Liver (tissue), 3 donors: ENCODE measurements around the gene MBP.
"Not testable (repeated sequence)": the region's sequence is repeated elsewhere in the genome, so short reads cannot be mapped to it uniquely, and the experiment has no call there.

ENCODE experiments used
- ATF3 ChIP-seq: IDR thresholded peaks from 2 replicates; pipeline ENCODE4 v1.6.1; 2016; ENCODE audit warnings: antibody characterized with exemption
- CTCF ChIP-seq: fragments of 150-350 bp; IDR thresholded peaks from 2 replicates; pipeline ENCODE4 v1.5.1; 2017; ENCODE audit warnings: improper control_type of control experiment, low read depth, low read length; ENCODE audit not compliant: missing input control
- EGR1 ChIP-seq, 2 donors: IDR thresholded peaks; 2 replicates each; pipeline ENCODE4 v1.6.1; 2016 to 2018; ENCODE audit warnings: antibody characterized with exemption in 2 of 2, low read depth in 2 of 2
- FOXA2 ChIP-seq: IDR thresholded peaks from 2 replicates; pipeline ENCODE4 v1.6.1; 2016; ENCODE audit warnings: antibody characterized with exemption
- GABPA ChIP-seq, 2 donors: IDR thresholded peaks in 1 of 2; conservative IDR thresholded peaks in 1 of 2; 2 replicates each; pipeline ENCODE4 v1.6.1; 2016; ENCODE audit warnings: antibody characterized with exemption in 2 of 2, mild to moderate bottlenecking in 1 of 2, moderate library complexity in 1 of 2
- HNF4A ChIP-seq, 2 donors: conservative IDR thresholded peaks; 2 replicates each; pipeline ENCODE4 v1.6.1; 2016; ENCODE audit warnings: antibody characterized with exemption in 2 of 2, mild to moderate bottlenecking in 2 of 2
- JUND ChIP-seq, 2 donors: IDR thresholded peaks; 2 replicates each; pipeline ENCODE4 v1.6.1; 2016; ENCODE audit warnings: antibody characterized with exemption in 2 of 2
- MAX ChIP-seq: IDR thresholded peaks from 2 replicates; pipeline ENCODE4 v1.6.1; 2016; ENCODE audit warnings: antibody characterized with exemption
- RAD21 ChIP-seq, 2 donors: IDR thresholded peaks; 2 replicates each; pipeline ENCODE4 v1.6.1; 2016; ENCODE audit warnings: antibody characterized with exemption in 2 of 2, mild to moderate bottlenecking in 2 of 2
- REST ChIP-seq: IDR thresholded peaks from 2 replicates; pipeline ENCODE4 v1.6.1; 2016; ENCODE audit warnings: antibody characterized with exemption, mild to moderate bottlenecking
- RXRA ChIP-seq, 2 donors: IDR thresholded peaks; 2 replicates each; pipeline ENCODE4 v1.6.1; 2017 to 2018; ENCODE audit warnings: antibody characterized with exemption in 2 of 2, mild to moderate bottlenecking in 1 of 2
- TAF1 ChIP-seq: conservative IDR thresholded peaks from 2 replicates; pipeline ENCODE4 v1.6.1; 2016; ENCODE audit warnings: antibody characterized with exemption, mild to moderate bottlenecking
- YY1 ChIP-seq: IDR thresholded peaks from 2 replicates; pipeline ENCODE4 v1.6.1; 2016; ENCODE audit warnings: antibody characterized with exemption, mild to moderate bottlenecking
- ZBTB33 ChIP-seq: IDR thresholded peaks from 2 replicates; pipeline ENCODE4 v1.6.1; 2016; ENCODE audit warnings: antibody characterized with exemption
- donor health status: healthy.
- donor health status: healthy.

GRCh38 chr18:77021478-77021877 lies 111.1 kb downstream of the MBP start:
- not testable (repeated sequence) for TF ChIP-seq RXRA (IDR thresholded peaks at IDR 0.05); CTCF; RAD21 (IDR thresholded peaks at IDR 0.05); HNF4A (conservative IDR thresholded peaks at IDR 0.05); TAF1; ZBTB33; ATF3; MAX; REST; YY1; FOXA2; EGR1 (IDR thresholded peaks at IDR 0.05; ENCODE audit: low read depth in 2 of 2); GABPA (IDR thresholded peaks at IDR 0.05 in 1 of 2, conservative IDR thresholded peaks at IDR 0.05 in 1 of 2); JUND (IDR thresholded peaks at IDR 0.05)
